AG10803 (cell line): Measurements from ENCODE around the gene ZNF20.

Experiments
- DNase-seq: peaks from one replicate; pipeline ENCODE4 v3.0.0; 2010; ENCODE audit warnings: low read depth
- H3K4me3 ChIP-seq: 2 replicates; pipeline ENCODE4 v1.5.1; 2011; ENCODE audit warnings: mild to moderate bottlenecking, low read length, control low read depth
- TF ChIP-seq, protein P1 (sequence below): conservative IDR thresholded peaks from 2 replicates; pipeline ENCODE4 v1.5.1; 2011; ENCODE audit warnings: mild to moderate bottlenecking, low read length, control low read depth, inconsistent platforms

Gene ZNF20

DNA sequence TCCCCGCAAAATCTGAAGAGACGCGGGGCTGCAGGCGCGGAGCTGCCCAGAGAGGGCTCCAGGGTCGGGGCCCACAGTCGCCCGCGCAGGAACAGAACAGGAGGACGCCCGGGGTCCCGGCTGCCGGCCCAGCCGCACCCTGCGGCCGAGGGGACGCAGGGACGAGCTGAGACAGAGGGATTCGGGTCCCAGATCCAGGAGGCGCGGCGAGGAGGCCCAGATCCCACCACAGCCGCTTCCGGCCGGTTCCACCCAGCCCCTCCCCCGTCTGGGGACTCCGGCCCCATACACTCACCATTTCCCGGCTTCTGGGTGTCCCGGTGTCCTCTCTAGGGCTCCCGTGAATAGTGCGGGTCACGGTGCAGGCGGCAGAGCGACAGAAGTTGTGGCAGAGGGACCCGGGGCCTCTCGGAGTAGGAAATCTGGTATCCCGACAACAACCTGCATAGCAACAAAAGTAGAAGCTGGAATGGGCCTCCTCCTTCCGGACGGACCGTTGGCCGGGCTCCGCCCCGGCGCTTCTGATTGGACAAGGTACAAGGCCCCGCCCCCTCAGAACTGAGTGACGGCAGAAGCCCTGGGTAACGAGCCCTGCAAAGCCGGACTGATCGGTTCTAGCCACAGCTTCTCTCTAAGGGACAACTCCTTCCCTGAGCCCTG is at the start of gene ZNF20:
Gene ZNF20 (minus strand): TSS at position 466 of the 660 bp plus-strand sequence. CDS start 168 bp downstream, at position 298.
- H3K4me3 ChIP-seq: peak within 1 kb of the TSS; percentile 81
- TF ChIP-seq, protein P1, sequence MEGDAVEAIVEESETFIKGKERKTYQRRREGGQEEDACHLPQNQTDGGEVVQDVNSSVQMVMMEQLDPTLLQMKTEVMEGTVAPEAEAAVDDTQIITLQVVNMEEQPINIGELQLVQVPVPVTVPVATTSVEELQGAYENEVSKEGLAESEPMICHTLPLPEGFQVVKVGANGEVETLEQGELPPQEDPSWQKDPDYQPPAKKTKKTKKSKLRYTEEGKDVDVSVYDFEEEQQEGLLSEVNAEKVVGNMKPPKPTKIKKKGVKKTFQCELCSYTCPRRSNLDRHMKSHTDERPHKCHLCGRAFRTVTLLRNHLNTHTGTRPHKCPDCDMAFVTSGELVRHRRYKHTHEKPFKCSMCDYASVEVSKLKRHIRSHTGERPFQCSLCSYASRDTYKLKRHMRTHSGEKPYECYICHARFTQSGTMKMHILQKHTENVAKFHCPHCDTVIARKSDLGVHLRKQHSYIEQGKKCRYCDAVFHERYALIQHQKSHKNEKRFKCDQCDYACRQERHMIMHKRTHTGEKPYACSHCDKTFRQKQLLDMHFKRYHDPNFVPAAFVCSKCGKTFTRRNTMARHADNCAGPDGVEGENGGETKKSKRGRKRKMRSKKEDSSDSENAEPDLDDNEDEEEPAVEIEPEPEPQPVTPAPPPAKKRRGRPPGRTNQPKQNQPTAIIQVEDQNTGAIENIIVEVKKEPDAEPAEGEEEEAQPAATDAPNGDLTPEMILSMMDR: no peak
- DNase-seq: peak; percentile 89

DNA sequence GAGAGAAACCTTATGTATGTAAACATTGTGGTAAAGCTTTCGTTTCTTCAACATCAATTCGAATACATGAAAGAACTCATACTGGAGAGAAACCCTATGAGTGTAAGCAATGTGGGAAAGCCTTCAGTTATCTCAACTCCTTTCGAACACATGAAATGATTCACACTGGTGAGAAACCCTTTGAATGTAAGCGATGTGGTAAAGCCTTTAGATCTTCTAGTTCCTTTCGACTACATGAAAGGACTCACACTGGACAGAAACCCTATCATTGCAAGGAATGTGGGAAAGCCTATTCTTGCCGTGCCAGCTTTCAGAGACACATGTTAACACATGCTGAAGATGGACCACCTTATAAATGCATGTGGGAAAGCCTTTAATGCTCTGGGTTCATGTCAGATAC is 47.5 kb upstream of the ZNF20 start:
- DNase-seq: no peak
- TF ChIP-seq, protein P1: no peak
- no peak overlapping the region for H3K4me3 ChIP-seq

DNA sequence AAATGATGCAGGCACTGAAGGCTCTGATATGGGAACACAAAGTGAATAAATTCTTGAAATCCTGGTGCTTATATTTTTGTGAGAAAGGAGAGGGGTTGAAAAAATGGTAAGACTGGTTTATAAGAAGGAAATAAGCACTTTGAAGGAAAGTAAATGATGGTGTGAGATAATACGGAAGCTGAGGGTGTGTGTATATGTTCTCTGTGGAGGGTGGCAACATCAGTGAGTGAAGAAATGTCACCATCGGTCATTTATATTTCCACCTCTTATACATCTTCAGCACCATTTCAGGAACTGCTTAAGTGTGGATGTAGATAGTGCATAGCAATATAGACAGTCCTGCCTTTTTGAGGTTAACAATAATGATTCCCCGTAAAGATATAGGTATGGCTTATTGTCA is 40.2 kb upstream of the ZNF20 start:
- DNase-seq: no peak
- TF ChIP-seq, protein P1: no peak
- no peak overlapping the region for H3K4me3 ChIP-seq

DNA sequence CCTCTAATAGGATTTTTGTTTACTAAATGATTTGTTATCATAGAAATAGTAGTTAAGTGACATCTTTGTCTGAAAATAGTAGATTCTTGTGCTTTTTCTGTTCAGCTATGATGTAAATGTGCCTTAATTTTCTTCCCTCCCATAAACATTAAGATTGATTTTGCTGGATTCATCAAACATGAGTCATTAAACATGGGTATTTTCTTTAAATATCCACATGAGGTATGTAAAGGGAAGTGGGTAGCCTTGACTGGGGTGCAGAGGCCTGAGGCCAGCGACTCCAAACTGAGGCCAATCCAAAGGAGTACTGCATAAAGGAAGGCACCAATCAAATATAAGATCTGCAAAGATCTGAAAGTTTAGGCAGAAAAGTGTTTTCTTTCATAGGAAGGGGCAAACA is 26.5 kb upstream of the ZNF20 start:
- H3K4me3 ChIP-seq: no peak overlapping the region
- TF ChIP-seq, protein P1: no peak
- DNase-seq: peak; percentile 8

DNA sequence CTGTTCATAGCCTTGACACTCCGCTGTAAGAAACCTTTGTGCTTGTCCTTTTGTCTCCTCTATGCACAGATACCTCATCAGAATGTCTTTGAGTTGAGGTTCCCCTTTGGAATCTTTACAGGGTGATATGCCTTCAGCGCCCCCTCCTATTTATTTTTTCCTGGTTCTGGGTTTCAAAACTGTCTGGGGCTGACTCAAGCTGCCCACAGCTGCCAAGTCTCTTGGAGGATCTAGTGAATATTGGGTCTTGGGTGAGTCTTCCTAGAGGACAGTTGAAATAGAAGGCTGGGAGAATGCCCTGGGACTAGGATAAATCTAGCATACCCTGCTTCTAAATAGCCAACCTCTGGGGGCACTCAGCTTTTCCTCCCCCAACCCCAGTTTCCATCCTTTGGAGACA is 23.7 kb upstream of the ZNF20 start:
- TF ChIP-seq, protein P1: no peak
- peak; percentile 40 for DNase-seq
- H3K4me3 ChIP-seq: peak overlapping the region; percentile 90

DNA sequence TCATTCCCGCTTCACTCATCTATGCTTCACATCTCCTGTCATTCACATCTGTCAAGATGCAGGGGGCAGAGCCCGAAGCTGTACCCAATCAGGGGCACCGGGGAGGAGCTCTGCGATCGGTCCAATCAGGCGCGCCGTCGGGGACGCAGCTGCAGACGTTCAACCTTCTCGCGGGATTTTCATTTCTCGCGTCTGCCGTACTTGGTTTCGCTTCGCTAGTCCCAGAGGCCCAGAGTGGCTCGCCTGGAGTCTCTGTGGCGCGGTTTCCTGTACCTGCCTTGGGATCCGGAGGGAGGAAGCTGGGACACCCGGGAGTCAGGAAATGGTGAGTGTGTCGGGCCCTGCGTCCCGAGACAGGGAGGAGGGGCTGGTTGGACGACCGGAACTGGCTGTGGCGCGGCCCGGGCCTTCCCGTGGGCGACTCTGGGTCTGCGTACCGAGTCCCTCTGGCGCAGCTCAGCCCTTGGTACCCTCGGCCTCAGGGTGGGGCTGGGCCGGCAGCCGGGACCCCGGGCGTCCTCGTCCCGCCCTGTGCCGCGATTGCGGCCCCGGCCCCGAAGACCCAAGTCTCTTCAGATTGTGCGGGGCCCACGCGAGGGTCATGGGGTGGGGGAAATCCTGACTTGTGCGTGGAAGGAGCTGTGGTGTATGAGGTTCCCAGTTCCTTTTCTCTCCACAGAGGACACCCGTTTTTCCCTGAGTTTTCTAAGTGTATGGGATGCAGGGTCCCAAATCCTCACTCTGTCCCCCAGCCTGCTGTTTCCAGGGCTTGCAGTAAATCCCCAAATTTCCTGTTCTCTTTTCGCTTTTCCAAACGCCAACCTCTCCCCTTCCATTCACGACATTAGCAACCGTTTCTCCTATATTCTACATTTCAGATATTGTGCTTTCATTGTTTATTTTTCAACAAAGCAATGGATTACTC is 23.0 kb upstream of the ZNF20 start, which contains the start of gene ZNF136:
Gene ZNF136 (plus strand): TSS at position 215 of the 925 bp plus-strand sequence. CDS start 108 bp downstream, at position 323.
- TF ChIP-seq, protein P1: no peak
- H3K4me3 ChIP-seq: peak within 1 kb of the TSS; percentile 90
- peak; percentile 94 for DNase-seq
